MCF 10A (cell line): ENCODE results near the gene CLNK. TPM values are rescaled to one million over a fixed set of nuclear protein-coding genes. Genes with fewer than 3 reads are reported as not detected.

Experiments
- BruUV-seq: library from RNA; stranded (reverse); fragments of 400-500 nt; replicated peaks from 2 replicates; lab custom pipeline; 2021; lab: Mats Ljungman, UMichigan
- CTCF ChIA-PET: fragments of 300-600 bp; sonication (Branson Sonifier 250); formaldehyde crosslinking; extraction: SDS; loops from one replicate; lab custom pipeline; 2021; ENCODE audit warnings: antibody characterized with exemption, inconsistent platforms; lab: Yijun Ruan, JAX
- POLR2A ChIA-PET: fragments of 300-600, 350-650 bp; sonication (Branson Sonifier 250); formaldehyde crosslinking; extraction: SDS; loops from one replicate; lab custom pipeline; 2020; ENCODE audit warnings: antibody characterized with exemption, inconsistent platforms; lab: Yijun Ruan, JAX
- DNase-seq: peaks from one replicate; pipeline ENCODE4 v3.0.0-alpha.2; 2018; ENCODE audit not compliant: unreplicated experiment
- H3K27ac Mint-ChIP-seq: one replicate; pipeline ENCODE4 v1.8.0; 2022; ENCODE audit warnings: mild to moderate bottlenecking, low read depth, mixed read lengths; ENCODE audit not compliant: unreplicated experiment
- H3K27me3 Mint-ChIP-seq: one replicate; pipeline ENCODE4 v1.8.0; 2022; ENCODE audit warnings: mixed read lengths; ENCODE audit not compliant: insufficient read depth, unreplicated experiment
- H3K36me3 Mint-ChIP-seq: one replicate; pipeline ENCODE4 v1.8.0; 2022; ENCODE audit warnings: mild to moderate bottlenecking, moderate library complexity, mixed read lengths; ENCODE audit not compliant: insufficient read depth, unreplicated experiment
- H3K4me1 Mint-ChIP-seq: one replicate; pipeline ENCODE4 v1.8.0; 2022; ENCODE audit warnings: mixed read lengths; ENCODE audit not compliant: insufficient read depth, unreplicated experiment
- H3K4me3 Mint-ChIP-seq: one replicate; pipeline ENCODE4 v1.8.0; 2022; ENCODE audit warnings: mild to moderate bottlenecking, moderate library complexity, mixed read lengths; ENCODE audit not compliant: unreplicated experiment
- H3K9me3 Mint-ChIP-seq: one replicate; pipeline ENCODE4 v1.8.0; 2022; ENCODE audit warnings: mixed read lengths; ENCODE audit not compliant: unreplicated experiment
- intact Hi-C: fragments of 100-400 bp; cut with micrococcal nuclease; formaldehyde crosslinking; loops from 2 replicates; pipeline ENCODE4 v1.14.1; 2022
- total RNA-seq: library from RNA; stranded (reverse); gene quantifications from 2 replicates; pipeline ENCODE4 v1.2.3, GENCODE V29; 2022
- TF ChIP-seq, protein P1 (sequence below): fragments of 200-600 bp; IDR thresholded peaks from one replicate; pipeline ENCODE4 v1.8.0; 2022; ENCODE audit warnings: antibody characterized with exemption, mild to moderate bottlenecking; ENCODE audit not compliant: unreplicated experiment

Gene CLNK
- total RNA-seq, 1 experiment from 2014 or later = not detected

DNA sequence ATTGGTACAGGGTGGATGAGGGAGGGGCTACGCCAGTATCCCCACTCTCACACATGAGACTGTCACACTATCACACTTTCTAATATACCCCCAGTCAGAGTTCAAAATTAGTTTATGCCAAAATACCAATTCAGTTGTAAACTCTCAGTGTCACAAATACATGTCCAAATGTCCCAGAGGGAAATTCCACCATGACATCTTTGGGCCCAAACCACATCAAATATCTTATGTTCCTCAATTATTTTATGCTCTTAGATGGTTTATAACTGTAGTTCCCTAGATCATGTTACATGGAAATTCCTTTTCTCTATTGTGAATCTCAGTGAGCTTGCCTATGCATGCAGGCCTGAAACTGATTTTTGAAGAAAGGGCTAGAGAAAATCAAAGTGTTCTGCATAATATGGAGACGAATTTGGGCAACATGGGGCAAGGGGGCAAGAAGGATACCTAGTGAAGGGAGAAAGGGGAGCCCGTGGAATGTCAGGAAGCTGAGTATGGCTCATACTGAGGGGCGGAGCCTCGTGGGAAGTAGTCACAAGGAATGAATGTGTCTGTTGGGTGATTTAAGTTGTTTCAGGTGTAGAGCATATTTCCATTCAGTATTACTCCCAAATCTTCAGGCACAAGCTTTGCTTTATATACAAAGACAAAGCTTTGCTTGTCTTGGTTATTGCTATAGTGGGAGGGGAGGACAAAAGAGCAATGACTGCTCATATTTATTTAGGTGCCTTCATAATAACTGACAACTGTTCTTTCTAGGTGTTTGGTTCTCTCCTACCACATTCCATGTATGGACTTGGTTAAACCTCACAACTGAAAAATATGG lies 40.8 kb downstream of the CLNK start:
- TF ChIP-seq, protein P1, sequence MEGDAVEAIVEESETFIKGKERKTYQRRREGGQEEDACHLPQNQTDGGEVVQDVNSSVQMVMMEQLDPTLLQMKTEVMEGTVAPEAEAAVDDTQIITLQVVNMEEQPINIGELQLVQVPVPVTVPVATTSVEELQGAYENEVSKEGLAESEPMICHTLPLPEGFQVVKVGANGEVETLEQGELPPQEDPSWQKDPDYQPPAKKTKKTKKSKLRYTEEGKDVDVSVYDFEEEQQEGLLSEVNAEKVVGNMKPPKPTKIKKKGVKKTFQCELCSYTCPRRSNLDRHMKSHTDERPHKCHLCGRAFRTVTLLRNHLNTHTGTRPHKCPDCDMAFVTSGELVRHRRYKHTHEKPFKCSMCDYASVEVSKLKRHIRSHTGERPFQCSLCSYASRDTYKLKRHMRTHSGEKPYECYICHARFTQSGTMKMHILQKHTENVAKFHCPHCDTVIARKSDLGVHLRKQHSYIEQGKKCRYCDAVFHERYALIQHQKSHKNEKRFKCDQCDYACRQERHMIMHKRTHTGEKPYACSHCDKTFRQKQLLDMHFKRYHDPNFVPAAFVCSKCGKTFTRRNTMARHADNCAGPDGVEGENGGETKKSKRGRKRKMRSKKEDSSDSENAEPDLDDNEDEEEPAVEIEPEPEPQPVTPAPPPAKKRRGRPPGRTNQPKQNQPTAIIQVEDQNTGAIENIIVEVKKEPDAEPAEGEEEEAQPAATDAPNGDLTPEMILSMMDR = no peak
- POLR2A ChIA-PET = interaction anchor here (0.6 kb wide), 1 partner anchor 34 kb away, joined by 3 read pairs; no protein-coding TSS in a partner anchor
- Mint-ChIP-seq H3K27me3 (no peaks in the 10 kb centered on the region), H3K9me3 (peaks cover 4% of the 10 kb centered on the region), H3K36me3 (no peaks in the 10 kb centered on the region), H3K4me3 (no peak overlapping the region), H3K4me1 (no peaks in the 10 kb centered on the region), H3K27ac (no peak overlapping the region)
- DNase-seq = no peak
- no TSS peak for BruUV-seq
- intact Hi-C loops = no loop called here
- CTCF ChIA-PET = interaction anchor here (0.6 kb wide), 1 partner anchor 1489 kb away, joined by 3 read pairs; no protein-coding TSS in a partner anchor

DNA sequence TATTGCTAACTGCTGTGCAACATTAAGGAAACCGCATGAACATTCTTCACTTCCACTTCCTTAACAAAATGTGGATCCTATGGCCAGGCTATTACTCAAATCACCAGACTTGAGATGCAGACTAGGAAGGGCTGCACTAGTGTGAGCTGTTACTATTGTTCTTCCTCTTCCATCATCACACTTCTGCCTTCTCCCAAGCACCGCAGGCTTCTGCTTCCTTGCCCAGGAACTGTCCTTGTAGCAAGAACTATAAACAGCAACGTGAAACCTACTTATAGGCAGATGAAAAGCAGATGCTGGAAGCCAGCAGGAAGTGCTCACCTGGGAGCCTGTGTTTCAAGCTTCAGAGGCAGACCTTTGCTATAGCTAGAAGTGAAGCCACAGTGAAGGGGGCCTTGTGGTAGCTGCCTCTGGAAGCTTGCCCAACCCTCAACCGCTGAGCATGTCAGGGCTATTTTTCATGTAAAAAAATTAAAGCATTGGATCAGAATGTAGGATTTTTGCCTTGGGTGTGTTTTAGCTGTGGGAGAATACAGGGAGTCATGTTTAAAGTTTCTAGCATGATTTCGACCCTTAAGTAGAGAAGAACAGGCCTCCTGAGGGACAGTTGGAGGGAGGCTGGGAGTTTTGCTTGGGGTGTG lies 43.9 kb downstream of the CLNK start:
- ChIA-PET POLR2A (interaction anchor here (0.6 to 1.4 kb wide), 2 partner anchors 18 to 752 kb away, joined by 3 read pairs; no protein-coding TSS in a partner anchor), CTCF (no interaction called here)
- TF ChIP-seq, protein P1 = no peak
- Mint-ChIP-seq H3K9me3 (peaks cover 8% of the 10 kb centered on the region), H3K36me3 (no peaks in the 10 kb centered on the region), H3K4me3 (no peak overlapping the region), H3K4me1 (no peaks in the 10 kb centered on the region), H3K27ac (no peak overlapping the region), H3K27me3 (no peaks in the 10 kb centered on the region)
- no peak for DNase-seq
- intact Hi-C loops = no loop called here
- no TSS peak for BruUV-seq

DNA sequence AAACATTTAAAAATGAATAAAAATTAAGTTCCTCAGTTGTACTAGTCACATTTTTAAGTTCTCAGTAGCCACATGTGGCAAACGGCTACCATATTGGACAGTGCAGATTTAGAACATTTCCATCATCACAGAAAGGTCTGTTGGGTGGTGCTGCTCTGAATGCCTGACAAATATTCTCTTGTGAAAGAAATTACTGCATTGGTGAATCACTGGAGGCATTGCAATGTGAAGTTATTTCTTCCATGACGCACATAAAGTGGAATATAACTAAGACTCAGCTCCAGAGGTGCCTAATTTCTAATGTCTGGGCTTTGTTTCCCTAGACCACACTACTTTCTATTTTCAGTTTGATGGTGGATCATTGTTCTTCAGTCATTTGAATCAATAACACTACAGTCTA lies 44.9 kb downstream of the CLNK start:
- Mint-ChIP-seq H3K9me3 (peaks cover 8% of the 10 kb centered on the region), H3K27ac (no peak overlapping the region), H3K4me3 (no peak overlapping the region), H3K4me1 (no peaks in the 10 kb centered on the region), H3K27me3 (no peaks in the 10 kb centered on the region), H3K36me3 (no peaks in the 10 kb centered on the region)
- ChIA-PET CTCF (no interaction called here), POLR2A (no interaction called here)
- no peak for DNase-seq
- no TSS peak for BruUV-seq
- TF ChIP-seq, protein P1 = no peak
- intact Hi-C loops = no loop called here

DNA sequence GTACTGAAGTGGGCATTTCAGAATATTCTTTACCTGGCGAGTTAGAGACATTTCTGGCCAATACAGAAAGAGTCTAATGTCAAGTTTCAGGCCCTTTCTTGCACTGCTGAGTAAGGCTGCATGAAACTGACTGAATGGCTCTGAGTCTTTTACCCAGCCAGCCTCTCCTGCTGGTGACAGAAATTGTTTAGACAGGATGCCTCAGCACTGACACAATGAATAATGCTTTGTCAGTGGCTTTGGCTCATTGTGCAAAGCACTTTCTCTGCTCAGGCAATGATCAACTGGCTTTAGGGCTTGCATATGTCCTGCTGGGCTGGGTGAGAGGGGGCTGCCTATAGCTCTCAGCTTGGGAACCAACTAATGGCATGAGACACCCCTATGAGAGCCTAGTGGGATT lies 45.5 kb downstream of the CLNK start:
- Mint-ChIP-seq H3K27me3 (no peaks in the 10 kb centered on the region), H3K9me3 (peaks cover 8% of the 10 kb centered on the region), H3K4me3 (no peak overlapping the region), H3K27ac (no peak overlapping the region), H3K4me1 (no peaks in the 10 kb centered on the region), H3K36me3 (no peaks in the 10 kb centered on the region)
- DNase-seq = no peak
- ChIA-PET CTCF (no interaction called here), POLR2A (no interaction called here)
- intact Hi-C loops = no loop called here
- TF ChIP-seq, protein P1 = no peak
- BruUV-seq = no TSS peak
